MCF 10A (cell line): ENCODE measurements around the gene AGAP1. TPM values are rescaled to one million over a fixed set of nuclear protein-coding genes. Genes with fewer than 3 reads are reported as not detected.

Experiments used
- BruUV-seq: library from RNA; stranded (reverse); fragments of 400-500 nt; replicated peaks from 2 replicates; lab custom pipeline; 2021; lab: Mats Ljungman, UMichigan
- CTCF ChIA-PET: fragments of 300-600 bp; sonication (Branson Sonifier 250); formaldehyde crosslinking; extraction: SDS; loops from one replicate; lab custom pipeline; 2021; ENCODE audit warnings: antibody characterized with exemption, inconsistent platforms; lab: Yijun Ruan, JAX
- POLR2A ChIA-PET: fragments of 300-600, 350-650 bp; sonication (Branson Sonifier 250); formaldehyde crosslinking; extraction: SDS; loops from one replicate; lab custom pipeline; 2020; ENCODE audit warnings: antibody characterized with exemption, inconsistent platforms; lab: Yijun Ruan, JAX
- DNase-seq: peaks from one replicate; pipeline ENCODE4 v3.0.0-alpha.2; 2018; ENCODE audit not compliant: unreplicated experiment
- H3K27ac Mint-ChIP-seq: one replicate; pipeline ENCODE4 v1.8.0; 2022; ENCODE audit warnings: mild to moderate bottlenecking, low read depth, mixed read lengths; ENCODE audit not compliant: unreplicated experiment
- H3K27me3 Mint-ChIP-seq: one replicate; pipeline ENCODE4 v1.8.0; 2022; ENCODE audit warnings: mixed read lengths; ENCODE audit not compliant: insufficient read depth, unreplicated experiment
- H3K36me3 Mint-ChIP-seq: one replicate; pipeline ENCODE4 v1.8.0; 2022; ENCODE audit warnings: mild to moderate bottlenecking, moderate library complexity, mixed read lengths; ENCODE audit not compliant: insufficient read depth, unreplicated experiment
- H3K4me1 Mint-ChIP-seq: one replicate; pipeline ENCODE4 v1.8.0; 2022; ENCODE audit warnings: mixed read lengths; ENCODE audit not compliant: insufficient read depth, unreplicated experiment
- H3K4me3 Mint-ChIP-seq: one replicate; pipeline ENCODE4 v1.8.0; 2022; ENCODE audit warnings: mild to moderate bottlenecking, moderate library complexity, mixed read lengths; ENCODE audit not compliant: unreplicated experiment
- H3K9me3 Mint-ChIP-seq: one replicate; pipeline ENCODE4 v1.8.0; 2022; ENCODE audit warnings: mixed read lengths; ENCODE audit not compliant: unreplicated experiment
- intact Hi-C: fragments of 100-400 bp; cut with micrococcal nuclease; formaldehyde crosslinking; loops from 2 replicates; pipeline ENCODE4 v1.14.1; 2022
- total RNA-seq: library from RNA; stranded (reverse); gene quantifications from 2 replicates; pipeline ENCODE4 v1.2.3, GENCODE V29; 2022
- TF ChIP-seq, protein P1 (sequence below): fragments of 200-600 bp; IDR thresholded peaks from one replicate; pipeline ENCODE4 v1.8.0; 2022; ENCODE audit warnings: antibody characterized with exemption, mild to moderate bottlenecking; ENCODE audit not compliant: unreplicated experiment

AGAP1 gene
- total RNA-seq, 1 experiment from 2014 or later = 41.3 TPM

DNA sequence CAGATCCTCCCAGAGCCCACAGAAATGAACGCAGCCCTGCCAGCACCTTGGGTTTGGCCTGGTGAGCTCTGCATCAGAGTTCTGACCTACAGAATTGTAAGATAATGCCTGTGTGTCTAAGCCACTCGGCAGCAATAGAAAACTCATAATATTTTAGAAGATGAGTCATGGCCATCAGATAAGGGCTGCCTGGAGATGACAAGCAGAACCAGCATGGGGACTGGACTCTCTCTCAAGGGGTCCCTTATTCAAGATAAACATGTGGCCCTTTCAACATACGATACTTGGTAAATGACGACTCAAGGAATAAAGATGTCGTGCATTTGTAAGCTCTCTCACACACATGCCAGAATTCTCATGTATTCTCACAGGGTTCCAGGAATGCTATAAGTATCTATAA, 8.5 kb upstream of the AGAP1 start:
- ChIA-PET CTCF (no interaction called here), POLR2A (no interaction called here)
- Mint-ChIP-seq H3K27me3 (peaks cover 17% of the 10 kb centered on the region), H3K27ac (no peak overlapping the region), H3K36me3 (no peaks in the 10 kb centered on the region), H3K4me1 (no peaks in the 10 kb centered on the region), H3K4me3 (no peak overlapping the region), H3K9me3 (no peaks in the 10 kb centered on the region)
- no TSS peak for BruUV-seq
- TF ChIP-seq, protein P1, sequence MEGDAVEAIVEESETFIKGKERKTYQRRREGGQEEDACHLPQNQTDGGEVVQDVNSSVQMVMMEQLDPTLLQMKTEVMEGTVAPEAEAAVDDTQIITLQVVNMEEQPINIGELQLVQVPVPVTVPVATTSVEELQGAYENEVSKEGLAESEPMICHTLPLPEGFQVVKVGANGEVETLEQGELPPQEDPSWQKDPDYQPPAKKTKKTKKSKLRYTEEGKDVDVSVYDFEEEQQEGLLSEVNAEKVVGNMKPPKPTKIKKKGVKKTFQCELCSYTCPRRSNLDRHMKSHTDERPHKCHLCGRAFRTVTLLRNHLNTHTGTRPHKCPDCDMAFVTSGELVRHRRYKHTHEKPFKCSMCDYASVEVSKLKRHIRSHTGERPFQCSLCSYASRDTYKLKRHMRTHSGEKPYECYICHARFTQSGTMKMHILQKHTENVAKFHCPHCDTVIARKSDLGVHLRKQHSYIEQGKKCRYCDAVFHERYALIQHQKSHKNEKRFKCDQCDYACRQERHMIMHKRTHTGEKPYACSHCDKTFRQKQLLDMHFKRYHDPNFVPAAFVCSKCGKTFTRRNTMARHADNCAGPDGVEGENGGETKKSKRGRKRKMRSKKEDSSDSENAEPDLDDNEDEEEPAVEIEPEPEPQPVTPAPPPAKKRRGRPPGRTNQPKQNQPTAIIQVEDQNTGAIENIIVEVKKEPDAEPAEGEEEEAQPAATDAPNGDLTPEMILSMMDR = no peak
- DNase-seq = no peak
- intact Hi-C loops = no loop called here

DNA sequence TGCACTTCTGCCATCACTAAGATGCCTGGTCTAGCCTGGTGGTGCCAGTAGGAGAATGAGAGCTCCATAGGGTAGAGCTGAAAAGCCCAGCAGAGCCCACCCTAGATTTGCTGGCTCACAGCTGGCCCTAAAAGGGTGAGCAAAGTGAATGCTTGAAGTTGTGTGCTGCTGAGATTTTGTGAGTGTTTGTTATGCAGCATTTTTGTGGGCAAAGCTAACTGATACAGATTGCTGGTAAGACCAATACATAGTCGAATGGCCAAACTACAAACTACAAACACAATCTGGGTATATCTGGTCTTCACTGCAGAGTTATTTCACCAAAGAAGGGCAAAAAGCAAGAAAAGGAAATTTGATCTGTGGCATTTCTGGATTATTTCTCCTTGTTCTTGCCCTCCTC, 7.1 kb upstream of the AGAP1 start:
- no peak for DNase-seq
- TF ChIP-seq, protein P1 = no peak
- no peaks in the 10 kb centered on the region for H3K9me3 Mint-ChIP-seq
- H3K27me3 Mint-ChIP-seq = peaks cover 17% of the 10 kb centered on the region
- BruUV-seq = no TSS peak
- no peak overlapping the region for H3K4me3 Mint-ChIP-seq
- no peak overlapping the region for H3K27ac Mint-ChIP-seq
- H3K36me3 Mint-ChIP-seq = no peaks in the 10 kb centered on the region
- ChIA-PET CTCF (interaction anchor here (0.7 to 1.1 kb wide), 3 partner anchors 17 to 104 kb away, joined by 3 to 4 read pairs (median 4); no protein-coding TSS in a partner anchor), POLR2A (no interaction called here)
- H3K4me1 Mint-ChIP-seq = no peaks in the 10 kb centered on the region
- intact Hi-C loops = no loop called here

DNA sequence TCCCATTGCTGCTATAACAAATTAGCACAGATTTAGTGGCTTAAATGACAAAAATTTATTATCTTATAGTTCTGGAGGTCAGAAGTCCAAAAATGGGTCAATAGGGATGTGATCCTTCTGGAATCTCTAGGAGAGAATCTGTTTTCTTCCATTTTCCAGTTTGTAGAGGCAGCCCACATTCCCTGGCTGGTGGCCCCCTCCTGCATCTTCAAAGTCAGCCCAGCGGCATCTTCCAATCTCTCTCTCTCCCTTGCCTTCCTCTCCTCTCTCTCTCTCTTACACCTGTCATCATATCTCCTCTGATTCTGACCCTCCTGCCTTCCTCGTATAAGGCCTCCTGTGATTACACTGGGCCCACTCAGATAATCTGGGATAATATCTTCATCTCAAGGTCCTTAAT, 3.9 kb upstream of the AGAP1 start:
- no peaks in the 10 kb centered on the region for H3K4me1 Mint-ChIP-seq
- no peak overlapping the region for H3K27ac Mint-ChIP-seq
- no peaks in the 10 kb centered on the region for H3K36me3 Mint-ChIP-seq
- intact Hi-C loops = loop anchor here (10.0 kb wide), 1 partner anchor 185 kb away; no protein-coding TSS in a partner anchor
- POLR2A ChIA-PET = no interaction called here
- H3K9me3 Mint-ChIP-seq = no peaks in the 10 kb centered on the region
- no peak for DNase-seq
- no TSS peak for BruUV-seq
- peaks cover 17% of the 10 kb centered on the region for H3K27me3 Mint-ChIP-seq
- H3K4me3 Mint-ChIP-seq = no peak overlapping the region
- CTCF ChIA-PET = no interaction called here
- TF ChIP-seq, protein P1 = no peak

DNA sequence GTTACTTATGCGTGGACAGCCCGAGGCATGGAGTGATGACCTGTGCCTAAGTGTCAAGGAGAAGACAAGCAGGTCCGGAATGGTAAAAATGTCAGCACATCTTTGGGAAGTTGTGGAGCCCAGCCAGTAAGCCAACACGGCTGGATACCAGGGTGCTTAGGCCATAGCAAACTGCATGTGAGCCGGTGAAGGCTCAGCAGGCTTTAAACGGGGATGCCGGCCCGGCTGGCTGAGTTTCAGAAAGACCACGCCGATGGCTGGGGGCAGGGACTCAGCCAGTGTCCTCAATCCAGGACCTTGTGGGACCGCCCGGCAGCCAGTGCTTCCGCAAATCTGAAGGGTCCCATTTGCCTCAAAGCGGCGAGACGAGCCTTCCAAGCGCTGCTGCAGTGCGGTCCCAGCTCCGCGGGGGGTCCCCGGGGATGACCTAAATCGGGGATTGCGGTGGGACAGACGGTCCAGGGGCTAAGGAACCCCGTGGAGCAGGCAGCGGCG, 946 bp upstream of the AGAP1 start:
- Mint-ChIP-seq H3K36me3 (no peaks in the 10 kb centered on the region), H3K4me1 (peaks cover 16% of the 10 kb centered on the region), H3K9me3 (no peaks in the 10 kb centered on the region), H3K27ac (no peak overlapping the region), H3K4me3 (peak overlapping the region; percentile 77), H3K27me3 (no peaks in the 10 kb centered on the region)
- TF ChIP-seq, protein P1 = no peak
- ChIA-PET CTCF (interaction anchor here (0.6 to 1.3 kb wide), 4 partner anchors 101 to 374 kb away, joined by 3 to 4 read pairs (median 4); no protein-coding TSS in a partner anchor), POLR2A (interaction anchor here (0.8 kb wide), 1 partner anchor 22 kb away, joined by 3 read pairs; no protein-coding TSS in a partner anchor)
- no peak for DNase-seq
- BruUV-seq = no TSS peak
- intact Hi-C loops = loop anchor here (10.0 kb wide), 1 partner anchor 182 kb away; no protein-coding TSS in a partner anchor
